ENCODE data around the gene TIAM2. TPM values are rescaled to one million over a fixed set of nuclear protein-coding genes. Genes with fewer than 3 reads are reported as not detected.

The TIAM2 gene
- total RNA-seq, 2 experiments from 2014 or later = 10.6 to 11.0 TPM

GRCh38 chr6:155056756-155057155 is 61.6 kb downstream of the TIAM2 start:
- H3K36me3 Mint-ChIP-seq = no peaks in the 10 kb centered on the region
- CTCF ChIA-PET = no interaction called here
- POLR2A ChIA-PET = no interaction called here
- intact Hi-C loops (cut with micrococcal nuclease) = no loop called here
- no peaks in the 10 kb centered on the region for H3K9me3 Mint-ChIP-seq
- DNase-seq = no peak
- H3K27me3 Mint-ChIP-seq = no peaks in the 10 kb centered on the region
- peaks cover 2% of the 10 kb centered on the region for H3K4me1 Mint-ChIP-seq (ENCODE audit: low read depth)
- no peak overlapping the region for H3K4me3 Mint-ChIP-seq
- no peak overlapping the region for H3K27ac Mint-ChIP-seq

GRCh38 chr6:155061381-155061780 is 66.3 kb downstream of the TIAM2 start:
- H3K4me3 Mint-ChIP-seq = no peak overlapping the region
- no peaks in the 10 kb centered on the region for H3K27me3 Mint-ChIP-seq
- ChIA-PET CTCF (no interaction called here), POLR2A (no interaction called here)
- no peaks in the 10 kb centered on the region for H3K9me3 Mint-ChIP-seq
- no peaks in the 10 kb centered on the region for H3K36me3 Mint-ChIP-seq
- no peaks in the 10 kb centered on the region for H3K4me1 Mint-ChIP-seq (ENCODE audit: low read depth)
- no peak overlapping the region for H3K27ac Mint-ChIP-seq
- no peak for DNase-seq
- intact Hi-C loops (cut with micrococcal nuclease) = no loop called here

- intact Hi-C loops (cut with micrococcal nuclease) = no loop called here
- Mint-ChIP-seq H3K9me3 (no peaks in the 10 kb centered on the region), H3K27me3 (no peaks in the 10 kb centered on the region), H3K27ac (no peak overlapping the region), H3K4me3 (no peak overlapping the region), H3K4me1 (ENCODE audit: low read depth) (no peaks in the 10 kb centered on the region), H3K36me3 (no peaks in the 10 kb centered on the region)
- ChIA-PET CTCF (no interaction called here), POLR2A (no interaction called here)
- DNase-seq = no peak
Observed at GRCh38 chr6:155062866-155063341, 67.8 kb downstream of the TIAM2 start.

- no peaks in the 10 kb centered on the region for H3K36me3 Mint-ChIP-seq
- intact Hi-C loops (cut with micrococcal nuclease) = no loop called here
- H3K9me3 Mint-ChIP-seq = no peaks in the 10 kb centered on the region
- ChIA-PET POLR2A (no interaction called here), CTCF (interaction anchor here (1.4 kb wide), 1 partner anchor 136 kb away, joined by 4 read pairs; no protein-coding TSS in a partner anchor)
- H3K4me1 Mint-ChIP-seq (ENCODE audit: low read depth) = no peaks in the 10 kb centered on the region
- no peak overlapping the region for H3K27ac Mint-ChIP-seq
- no peak overlapping the region for H3K4me3 Mint-ChIP-seq
- no peak for DNase-seq
- no peaks in the 10 kb centered on the region for H3K27me3 Mint-ChIP-seq
Observed at GRCh38 chr6:155064303-155064702, 69.2 kb downstream of the TIAM2 start.

- Mint-ChIP-seq H3K4me1 (ENCODE audit: low read depth) (no peaks in the 10 kb centered on the region), H3K9me3 (no peaks in the 10 kb centered on the region), H3K4me3 (no peak overlapping the region), H3K27ac (no peak overlapping the region), H3K36me3 (no peaks in the 10 kb centered on the region), H3K27me3 (peaks cover 1% of the 10 kb centered on the region)
- DNase-seq = no peak
- intact Hi-C loops (cut with micrococcal nuclease) = no loop called here
- CTCF ChIA-PET = interaction anchor here (0.9 kb wide), 1 partner anchor 143 kb away, joined by 4 read pairs; no protein-coding TSS in a partner anchor
- POLR2A ChIA-PET = no interaction called here
Observed at GRCh38 chr6:155066361-155066760, 71.2 kb downstream of the TIAM2 start.

GRCh38 chr6:155066921-155067680 is 72.0 kb downstream of the TIAM2 start:
- DNase-seq = no peak
- ChIA-PET POLR2A (no interaction called here), CTCF (interaction anchor here (0.9 kb wide), 1 partner anchor 143 kb away, joined by 4 read pairs; no protein-coding TSS in a partner anchor)
- Mint-ChIP-seq H3K4me1 (ENCODE audit: low read depth) (no peaks in the 10 kb centered on the region), H3K27ac (no peak overlapping the region), H3K4me3 (no peak overlapping the region), H3K36me3 (no peaks in the 10 kb centered on the region), H3K9me3 (no peaks in the 10 kb centered on the region), H3K27me3 (peaks cover 1% of the 10 kb centered on the region)
- intact Hi-C loops (cut with micrococcal nuclease) = no loop called here

GRCh38 chr6:155067956-155068615 is 73.0 kb downstream of the TIAM2 start:
- ChIA-PET POLR2A (no interaction called here), CTCF (no interaction called here)
- no peak overlapping the region for H3K27ac Mint-ChIP-seq
- intact Hi-C loops (cut with micrococcal nuclease) = no loop called here
- no peak overlapping the region for H3K4me3 Mint-ChIP-seq
- H3K9me3 Mint-ChIP-seq = no peaks in the 10 kb centered on the region
- no peaks in the 10 kb centered on the region for H3K36me3 Mint-ChIP-seq
- DNase-seq = no peak
- H3K27me3 Mint-ChIP-seq = peaks cover 1% of the 10 kb centered on the region
- no peaks in the 10 kb centered on the region for H3K4me1 Mint-ChIP-seq (ENCODE audit: low read depth)

GRCh38 chr6:155069543-155069942 is 74.4 kb downstream of the TIAM2 start:
- H3K27ac Mint-ChIP-seq = no peak overlapping the region
- H3K9me3 Mint-ChIP-seq = no peaks in the 10 kb centered on the region
- CTCF ChIA-PET = no interaction called here

GRCh38 chr6:155075930-155076695 is 81.0 kb downstream of the TIAM2 start:
- Mint-ChIP-seq H3K4me3 (no peak overlapping the region), H3K4me1 (ENCODE audit: low read depth) (peaks cover 24% of the 10 kb centered on the region), H3K36me3 (no peaks in the 10 kb centered on the region), H3K27ac (no peak overlapping the region), H3K9me3 (no peaks in the 10 kb centered on the region), H3K27me3 (no peaks in the 10 kb centered on the region)
- ChIA-PET CTCF (no interaction called here), POLR2A (no interaction called here)
- intact Hi-C loops (cut with micrococcal nuclease) = no loop called here
- DNase-seq = peak; percentile 27

More at GRCh38 chr6:155069543-155069942, 74.4 kb downstream of the TIAM2 start:
- H3K4me1 Mint-ChIP-seq (ENCODE audit: low read depth) = no peaks in the 10 kb centered on the region
- no peaks in the 10 kb centered on the region for H3K36me3 Mint-ChIP-seq
- DNase-seq = no peak
- H3K27me3 Mint-ChIP-seq = peaks cover 1% of the 10 kb centered on the region
- POLR2A ChIA-PET = no interaction called here
- intact Hi-C loops (cut with micrococcal nuclease) = no loop called here
- H3K4me3 Mint-ChIP-seq = no peak overlapping the region

GRCh38 chr6:155077331-155077730 is 82.2 kb downstream of the TIAM2 start:
- CTCF ChIA-PET = interaction anchor here (0.6 kb wide), 1 partner anchor 117 kb away, joined by 3 read pairs; no protein-coding TSS in a partner anchor
- H3K4me1 Mint-ChIP-seq (ENCODE audit: low read depth) = peaks cover 24% of the 10 kb centered on the region
- POLR2A ChIA-PET = no interaction called here
- no peak for DNase-seq
- H3K9me3 Mint-ChIP-seq = no peaks in the 10 kb centered on the region
- H3K36me3 Mint-ChIP-seq = no peaks in the 10 kb centered on the region
- no peaks in the 10 kb centered on the region for H3K27me3 Mint-ChIP-seq
- H3K4me3 Mint-ChIP-seq = no peak overlapping the region
- intact Hi-C loops (cut with micrococcal nuclease) = no loop called here
- no peak overlapping the region for H3K27ac Mint-ChIP-seq

GRCh38 chr6:155077784-155078183 is 82.7 kb downstream of the TIAM2 start:
- ChIA-PET CTCF (interaction anchor here (0.6 kb wide), 1 partner anchor 117 kb away, joined by 3 read pairs; no protein-coding TSS in a partner anchor), POLR2A (no interaction called here)
- H3K36me3 Mint-ChIP-seq = no peaks in the 10 kb centered on the region
- no peak overlapping the region for H3K27ac Mint-ChIP-seq
- no peaks in the 10 kb centered on the region for H3K27me3 Mint-ChIP-seq
- peaks cover 24% of the 10 kb centered on the region for H3K4me1 Mint-ChIP-seq (ENCODE audit: low read depth)
- H3K4me3 Mint-ChIP-seq = no peak overlapping the region
- intact Hi-C loops (cut with micrococcal nuclease) = no loop called here
- DNase-seq = no peak
- H3K9me3 Mint-ChIP-seq = no peaks in the 10 kb centered on the region

- no peaks in the 10 kb centered on the region for H3K36me3 Mint-ChIP-seq
- ChIA-PET POLR2A (no interaction called here), CTCF (no interaction called here)
- no peaks in the 10 kb centered on the region for H3K27me3 Mint-ChIP-seq
- intact Hi-C loops (cut with micrococcal nuclease) = no loop called here
- H3K4me3 Mint-ChIP-seq = no peak overlapping the region
- peaks cover 24% of the 10 kb centered on the region for H3K4me1 Mint-ChIP-seq (ENCODE audit: low read depth)
- DNase-seq = no peak
- H3K9me3 Mint-ChIP-seq = no peaks in the 10 kb centered on the region
- H3K27ac Mint-ChIP-seq = no peak overlapping the region
Observed at GRCh38 chr6:155078331-155078745, 83.2 kb downstream of the TIAM2 start.

Measured in activated CD4-positive, alpha-beta memory T cell treated with anti-CD3 and anti-CD28 coated beads for 36 hours (primary cell).